Epithelial cell of proximal tubule (primary cell): Measurements from ENCODE around the gene EXD3. TPM values are rescaled to one million over a fixed set of nuclear protein-coding genes. Genes with fewer than 3 reads are reported as not detected.

Source experiments
- DNase-seq: peaks from one replicate; pipeline ENCODE4 v3.0.0-alpha.2; 2011; ENCODE audit warnings: low read depth
- H3K4me3 ChIP-seq: 2 replicates; pipeline ENCODE4 v1.5.1; 2011; ENCODE audit warnings: low read depth, mild to moderate bottlenecking, low read length
- CTCF ChIP-seq: conservative IDR thresholded peaks from 2 replicates; pipeline ENCODE4 v1.5.1; 2012; ENCODE audit warnings: low read depth, mild to moderate bottlenecking, low read length
- total RNA-seq: library from RNA; depleted of rRNA; stranded (reverse); fragments of >200 nt; gene quantifications from 2 replicates; pipeline ENCODE4 v1.2.3, GENCODE V29; 2015

Gene EXD3
- total RNA-seq, 1 donor from 2014 or later: 29.2 TPM

GRCh38 chr9:137465000-137465719, 42.2 kb upstream of the EXD3 start:
- DNase-seq: no peak
- TF ChIP-seq CTCF: no peak
- no peak overlapping the region for H3K4me3 ChIP-seq

GRCh38 chr9:137464291-137464999, 41.5 kb upstream of the EXD3 start:
- DNase-seq: no peak
- no peak for TF ChIP-seq CTCF

DNA sequence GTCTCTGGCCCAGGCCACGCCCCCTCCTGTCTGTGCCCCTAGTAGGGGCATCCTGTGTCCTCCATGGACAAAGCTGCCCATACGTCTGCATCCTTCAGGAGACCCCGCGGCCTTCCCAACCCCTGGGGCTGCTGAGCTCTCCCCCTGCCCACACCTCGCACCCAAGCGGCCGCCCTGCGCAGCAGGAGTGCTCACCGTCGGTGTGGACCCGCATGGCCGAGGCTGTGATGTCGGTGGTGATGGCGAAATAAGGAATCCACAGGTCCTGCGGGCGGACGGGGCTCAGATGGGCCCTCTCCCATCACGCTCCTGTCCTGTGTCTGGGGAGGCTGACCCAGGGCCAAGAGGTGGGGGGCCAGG, 40.9 kb upstream of the EXD3 start:
- H3K4me3 ChIP-seq: no peak overlapping the region
- TF ChIP-seq CTCF: no peak
- DNase-seq: no peak

More at GRCh38 chr9:137464291-137464999, 41.5 kb upstream of the EXD3 start:
- no peak overlapping the region for H3K4me3 ChIP-seq

DNA sequence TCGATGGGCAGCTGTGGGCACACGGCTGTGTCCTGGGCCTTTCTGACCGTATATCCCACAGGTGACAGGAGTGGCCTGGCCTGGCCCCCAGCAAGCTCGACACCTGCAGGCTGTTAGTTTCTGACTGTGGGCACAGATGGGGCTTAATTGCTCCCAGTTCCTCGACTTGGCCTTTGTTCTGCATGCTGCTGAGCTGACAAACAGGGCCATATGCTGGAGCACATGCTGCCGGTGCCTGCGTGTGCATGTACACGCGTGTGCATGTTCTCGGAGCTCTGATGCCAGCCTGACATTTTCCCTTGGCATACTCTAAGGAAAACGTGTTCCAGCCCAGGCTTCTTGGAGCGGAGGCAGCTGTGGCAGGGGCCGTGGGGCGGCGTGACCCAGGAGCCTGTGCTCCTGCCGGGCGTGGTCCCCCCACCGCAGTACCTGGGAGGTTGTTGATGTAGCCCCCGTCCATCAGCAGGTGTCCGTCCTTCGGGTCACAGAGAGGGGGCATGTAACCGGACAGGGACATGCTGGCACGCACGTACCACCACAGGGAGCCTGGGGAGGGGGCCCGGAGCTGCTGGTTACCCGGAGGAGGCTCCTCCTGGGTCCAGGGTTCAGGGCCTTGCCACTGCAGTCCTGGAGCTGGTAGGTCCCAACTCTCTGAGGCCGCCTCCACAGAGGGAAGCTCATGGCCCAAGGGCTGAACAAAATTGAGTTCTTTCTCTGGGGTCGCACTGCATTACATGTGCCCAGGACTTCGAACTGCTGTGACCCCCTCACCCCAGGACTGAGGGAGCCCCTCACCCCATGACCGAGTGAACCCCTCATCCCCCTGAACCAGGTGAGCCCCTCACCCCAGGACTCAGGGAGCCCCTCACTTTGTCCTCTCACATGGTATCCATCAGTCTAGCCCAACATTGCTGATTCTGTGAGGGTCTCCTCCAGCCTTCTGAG, 40.3 kb upstream of the EXD3 start:
- TF ChIP-seq CTCF: no peak
- no peak overlapping the region for H3K4me3 ChIP-seq
- DNase-seq: no peak

- no peak overlapping the region for H3K4me3 ChIP-seq
- no peak for TF ChIP-seq CTCF
- no peak for DNase-seq
Measured at GRCh38 chr9:137462396-137462985, 39.5 kb upstream of the EXD3 start.

DNA sequence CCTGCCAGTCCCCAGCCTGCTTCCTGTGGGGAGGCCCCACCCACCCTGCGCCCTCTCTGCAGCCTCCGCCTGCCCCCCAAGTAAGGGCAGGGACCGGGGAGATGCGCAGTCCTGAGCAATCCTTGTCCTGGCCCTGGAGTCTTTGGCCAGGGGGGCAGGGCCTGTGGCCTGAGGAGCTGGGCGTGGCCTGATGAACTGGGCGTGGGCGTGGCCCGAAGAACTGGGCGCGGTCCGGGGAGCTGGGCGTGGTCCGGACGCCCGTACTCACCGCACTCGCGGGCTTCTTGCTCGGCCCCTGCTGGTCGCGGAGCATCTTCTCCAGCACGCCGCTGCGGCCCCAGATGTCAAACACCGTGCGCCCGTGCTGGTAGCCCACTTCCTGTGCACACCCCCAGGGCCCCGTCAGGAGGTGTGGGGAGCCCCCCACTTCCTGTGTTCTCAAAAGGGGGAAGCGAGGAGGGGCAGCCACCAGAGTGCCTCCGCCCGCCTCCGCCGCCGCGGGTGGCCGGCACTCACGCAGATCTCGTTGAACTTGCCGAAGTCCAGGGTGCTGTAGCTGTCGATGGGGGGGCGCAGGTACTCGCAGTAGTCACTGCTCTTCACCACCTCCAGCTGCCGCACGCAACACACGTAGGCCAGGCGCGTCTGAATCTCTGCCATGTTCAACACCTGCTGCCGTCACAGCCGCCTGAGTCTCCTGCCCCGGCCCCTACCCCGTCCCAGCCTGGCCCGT, 38.9 kb upstream of the EXD3 start:
- TF ChIP-seq CTCF: no peak
- no peak for DNase-seq
- no peak overlapping the region for H3K4me3 ChIP-seq
